ENCODE measurements around the gene WNT3A.
"Not testable (repeated sequence)": the region's sequence is repeated elsewhere in the genome, so short reads cannot be mapped to it uniquely, and the experiment has no call there.

The WNT3A gene

DNA sequence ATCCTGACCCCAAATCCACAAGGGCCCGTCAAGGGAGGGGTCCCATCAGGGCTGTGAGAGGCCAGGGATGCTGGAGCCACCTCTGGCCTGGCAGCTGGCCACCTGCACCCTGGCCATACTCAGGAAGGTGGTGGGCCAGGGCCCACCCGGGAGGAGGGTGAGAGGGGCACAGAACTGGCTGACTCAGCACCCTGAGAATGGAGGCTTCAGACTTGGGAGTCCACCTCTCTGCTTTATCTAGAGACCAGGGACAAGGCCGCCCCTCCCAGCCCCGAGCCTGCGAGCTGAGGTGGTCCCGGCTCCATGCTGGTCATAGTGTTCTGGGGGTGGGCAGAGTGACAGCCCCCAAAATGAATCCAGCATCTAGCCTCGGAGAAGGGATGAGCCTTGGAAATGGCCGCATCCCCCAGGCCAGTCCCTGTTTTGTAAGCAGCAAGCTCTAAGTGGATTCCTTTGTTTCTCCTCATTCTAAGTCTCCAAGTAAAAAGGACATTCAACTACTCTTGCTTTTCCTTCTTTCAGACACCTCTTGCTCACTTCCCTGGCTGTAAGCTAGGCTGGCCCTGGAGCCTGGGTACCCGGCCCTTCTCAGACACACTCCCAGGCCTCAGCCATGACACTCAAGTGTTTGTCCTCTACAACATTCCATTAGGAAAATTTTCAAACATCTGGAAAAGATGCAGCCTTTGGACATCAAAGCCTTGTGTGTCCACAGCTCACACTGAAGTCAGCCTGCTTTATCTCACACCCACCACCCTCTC is 12.3 kb downstream of the WNT3A start:
- ATAC-seq, result no peak
- TF ChIP-seq, protein P1, sequence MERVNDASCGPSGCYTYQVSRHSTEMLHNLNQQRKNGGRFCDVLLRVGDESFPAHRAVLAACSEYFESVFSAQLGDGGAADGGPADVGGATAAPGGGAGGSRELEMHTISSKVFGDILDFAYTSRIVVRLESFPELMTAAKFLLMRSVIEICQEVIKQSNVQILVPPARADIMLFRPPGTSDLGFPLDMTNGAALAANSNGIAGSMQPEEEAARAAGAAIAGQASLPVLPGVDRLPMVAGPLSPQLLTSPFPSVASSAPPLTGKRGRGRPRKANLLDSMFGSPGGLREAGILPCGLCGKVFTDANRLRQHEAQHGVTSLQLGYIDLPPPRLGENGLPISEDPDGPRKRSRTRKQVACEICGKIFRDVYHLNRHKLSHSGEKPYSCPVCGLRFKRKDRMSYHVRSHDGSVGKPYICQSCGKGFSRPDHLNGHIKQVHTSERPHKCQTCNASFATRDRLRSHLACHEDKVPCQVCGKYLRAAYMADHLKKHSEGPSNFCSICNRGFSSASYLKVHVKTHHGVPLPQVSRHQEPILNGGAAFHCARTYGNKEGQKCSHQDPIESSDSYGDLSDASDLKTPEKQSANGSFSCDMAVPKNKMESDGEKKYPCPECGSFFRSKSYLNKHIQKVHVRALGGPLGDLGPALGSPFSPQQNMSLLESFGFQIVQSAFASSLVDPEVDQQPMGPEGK (CRISPR knock-in tag; IDR thresholded peaks at IDR 0.05; ENCODE audit: borderline replicate concordance), result no peak
- TF ChIP-seq ESRRG (CRISPR knock-in tag; IDR thresholded peaks at IDR 0.05) (no peak), TOX (CRISPR knock-in tag; IDR thresholded peaks at IDR 0.05; ENCODE audit: borderline replicate concordance) (no peak), ZNF70 (CRISPR knock-in tag; IDR thresholded peaks at IDR 0.05) (no peak), OSR1 (CRISPR knock-in tag; IDR thresholded peaks at IDR 0.05) (no peak), CSDC2 (CRISPR knock-in tag; IDR thresholded peaks at IDR 0.05) (no peak), SNAI2 (CRISPR knock-in tag; IDR thresholded peaks at IDR 0.05) (no peak), ZFP30 (CRISPR knock-in tag; IDR thresholded peaks at IDR 0.05) (no peak), ZFP3 (CRISPR knock-in tag; IDR thresholded peaks at IDR 0.05) (no peak), BACH2 (CRISPR knock-in tag; IDR thresholded peaks at IDR 0.05; ENCODE audit: borderline replicate concordance) (no peak)
- TF ChIP-seq, protein P2, sequence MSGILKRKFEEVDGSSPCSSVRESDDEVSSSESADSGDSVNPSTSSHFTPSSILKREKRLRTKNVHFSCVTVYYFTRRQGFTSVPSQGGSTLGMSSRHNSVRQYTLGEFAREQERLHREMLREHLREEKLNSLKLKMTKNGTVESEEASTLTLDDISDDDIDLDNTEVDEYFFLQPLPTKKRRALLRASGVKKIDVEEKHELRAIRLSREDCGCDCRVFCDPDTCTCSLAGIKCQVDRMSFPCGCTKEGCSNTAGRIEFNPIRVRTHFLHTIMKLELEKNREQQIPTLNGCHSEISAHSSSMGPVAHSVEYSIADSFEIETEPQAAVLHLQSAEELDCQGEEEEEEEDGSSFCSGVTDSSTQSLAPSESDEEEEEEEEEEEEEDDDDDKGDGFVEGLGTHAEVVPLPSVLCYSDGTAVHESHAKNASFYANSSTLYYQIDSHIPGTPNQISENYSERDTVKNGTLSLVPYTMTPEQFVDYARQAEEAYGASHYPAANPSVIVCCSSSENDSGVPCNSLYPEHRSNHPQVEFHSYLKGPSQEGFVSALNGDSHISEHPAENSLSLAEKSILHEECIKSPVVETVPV (CRISPR knock-in tag; IDR thresholded peaks at IDR 0.05), result no peak
- TF ChIP-seq, protein P3, sequence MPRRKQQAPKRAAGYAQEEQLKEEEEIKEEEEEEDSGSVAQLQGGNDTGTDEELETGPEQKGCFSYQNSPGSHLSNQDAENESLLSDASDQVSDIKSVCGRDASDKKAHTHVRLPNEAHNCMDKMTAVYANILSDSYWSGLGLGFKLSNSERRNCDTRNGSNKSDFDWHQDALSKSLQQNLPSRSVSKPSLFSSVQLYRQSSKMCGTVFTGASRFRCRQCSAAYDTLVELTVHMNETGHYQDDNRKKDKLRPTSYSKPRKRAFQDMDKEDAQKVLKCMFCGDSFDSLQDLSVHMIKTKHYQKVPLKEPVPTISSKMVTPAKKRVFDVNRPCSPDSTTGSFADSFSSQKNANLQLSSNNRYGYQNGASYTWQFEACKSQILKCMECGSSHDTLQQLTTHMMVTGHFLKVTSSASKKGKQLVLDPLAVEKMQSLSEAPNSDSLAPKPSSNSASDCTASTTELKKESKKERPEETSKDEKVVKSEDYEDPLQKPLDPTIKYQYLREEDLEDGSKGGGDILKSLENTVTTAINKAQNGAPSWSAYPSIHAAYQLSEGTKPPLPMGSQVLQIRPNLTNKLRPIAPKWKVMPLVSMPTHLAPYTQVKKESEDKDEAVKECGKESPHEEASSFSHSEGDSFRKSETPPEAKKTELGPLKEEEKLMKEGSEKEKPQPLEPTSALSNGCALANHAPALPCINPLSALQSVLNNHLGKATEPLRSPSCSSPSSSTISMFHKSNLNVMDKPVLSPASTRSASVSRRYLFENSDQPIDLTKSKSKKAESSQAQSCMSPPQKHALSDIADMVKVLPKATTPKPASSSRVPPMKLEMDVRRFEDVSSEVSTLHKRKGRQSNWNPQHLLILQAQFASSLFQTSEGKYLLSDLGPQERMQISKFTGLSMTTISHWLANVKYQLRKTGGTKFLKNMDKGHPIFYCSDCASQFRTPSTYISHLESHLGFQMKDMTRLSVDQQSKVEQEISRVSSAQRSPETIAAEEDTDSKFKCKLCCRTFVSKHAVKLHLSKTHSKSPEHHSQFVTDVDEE (CRISPR knock-in tag; IDR thresholded peaks at IDR 0.05), result no peak
- TF ChIP-seq, protein P4, sequence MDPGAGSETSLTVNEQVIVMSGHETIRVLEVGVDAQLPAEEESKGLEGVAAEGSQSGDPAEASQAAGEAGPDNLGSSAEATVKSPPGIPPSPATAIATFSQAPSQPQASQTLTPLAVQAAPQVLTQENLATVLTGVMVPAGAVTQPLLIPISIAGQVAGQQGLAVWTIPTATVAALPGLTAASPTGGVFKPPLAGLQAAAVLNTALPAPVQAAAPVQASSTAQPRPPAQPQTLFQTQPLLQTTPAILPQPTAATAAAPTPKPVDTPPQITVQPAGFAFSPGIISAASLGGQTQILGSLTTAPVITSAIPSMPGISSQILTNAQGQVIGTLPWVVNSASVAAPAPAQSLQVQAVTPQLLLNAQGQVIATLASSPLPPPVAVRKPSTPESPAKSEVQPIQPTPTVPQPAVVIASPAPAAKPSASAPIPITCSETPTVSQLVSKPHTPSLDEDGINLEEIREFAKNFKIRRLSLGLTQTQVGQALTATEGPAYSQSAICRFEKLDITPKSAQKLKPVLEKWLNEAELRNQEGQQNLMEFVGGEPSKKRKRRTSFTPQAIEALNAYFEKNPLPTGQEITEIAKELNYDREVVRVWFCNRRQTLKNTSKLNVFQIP (CRISPR knock-in tag; IDR thresholded peaks at IDR 0.05; ENCODE audit: borderline replicate concordance, low read depth), result no peak
- TF ChIP-seq, protein P5, sequence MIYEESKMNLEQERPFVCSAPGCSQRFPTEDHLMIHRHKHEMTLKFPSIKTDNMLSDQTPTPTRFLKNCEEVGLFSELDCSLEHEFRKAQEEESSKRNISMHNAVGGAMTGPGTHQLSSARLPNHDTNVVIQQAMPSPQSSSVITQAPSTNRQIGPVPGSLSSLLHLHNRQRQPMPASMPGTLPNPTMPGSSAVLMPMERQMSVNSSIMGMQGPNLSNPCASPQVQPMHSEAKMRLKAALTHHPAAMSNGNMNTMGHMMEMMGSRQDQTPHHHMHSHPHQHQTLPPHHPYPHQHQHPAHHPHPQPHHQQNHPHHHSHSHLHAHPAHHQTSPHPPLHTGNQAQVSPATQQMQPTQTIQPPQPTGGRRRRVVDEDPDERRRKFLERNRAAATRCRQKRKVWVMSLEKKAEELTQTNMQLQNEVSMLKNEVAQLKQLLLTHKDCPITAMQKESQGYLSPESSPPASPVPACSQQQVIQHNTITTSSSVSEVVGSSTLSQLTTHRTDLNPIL (CRISPR knock-in tag; IDR thresholded peaks at IDR 0.05; ENCODE audit: low read depth), result no peak

DNA sequence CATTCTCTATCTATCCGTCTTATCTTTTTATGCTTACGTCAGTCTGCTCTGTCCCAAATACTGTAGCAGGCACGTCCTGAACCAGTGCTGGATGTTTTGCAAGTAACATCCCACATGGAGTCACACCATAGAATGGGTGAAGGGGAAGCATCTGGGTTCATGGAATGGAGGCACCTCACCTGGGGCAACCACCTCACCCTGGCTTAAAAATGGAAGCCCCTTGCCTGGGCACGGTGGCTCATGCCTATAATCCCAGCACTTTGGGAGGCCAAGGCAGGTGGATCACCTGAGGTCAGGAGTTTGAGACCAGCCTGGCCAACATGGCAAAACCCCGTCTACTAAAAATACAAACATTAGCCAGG is 12.9 kb downstream of the WNT3A start:
- ATAC-seq, result not testable (repeated sequence)

DNA sequence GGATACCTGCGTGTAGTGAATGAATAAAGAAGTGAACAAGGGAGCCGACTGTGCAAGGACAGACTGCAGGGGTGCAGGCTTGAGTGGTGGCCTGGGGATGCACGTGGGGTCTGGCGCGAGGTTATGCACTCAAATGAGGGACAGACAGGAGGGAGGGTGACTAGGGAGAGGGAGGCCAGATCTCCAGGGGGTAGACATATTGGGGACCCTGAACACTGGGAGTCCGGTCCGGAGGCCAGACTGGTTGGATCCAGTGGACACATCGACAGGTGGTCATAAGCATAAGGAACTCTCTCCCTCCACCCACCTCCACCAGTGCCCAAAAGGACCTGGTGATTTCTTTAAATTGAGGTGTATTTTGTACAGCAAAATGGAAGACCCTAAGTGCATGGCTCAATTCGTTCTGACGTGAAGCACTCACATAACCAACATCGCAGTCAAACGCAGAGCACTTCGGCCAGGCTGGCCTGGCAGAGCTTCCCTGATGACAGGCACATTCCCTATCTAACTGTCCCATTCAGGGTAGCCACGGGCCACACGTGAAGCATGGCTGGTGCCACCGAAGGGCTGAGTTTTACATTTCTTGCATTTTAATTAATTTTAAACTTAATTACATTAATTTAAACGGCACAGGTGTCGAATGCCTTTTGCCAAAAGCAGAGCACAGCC is 14.0 kb downstream of the WNT3A start:
- TF ChIP-seq ISL1 (CRISPR knock-in tag; IDR thresholded peaks at IDR 0.05), result no peak
- TF ChIP-seq, protein P1 (CRISPR knock-in tag; IDR thresholded peaks at IDR 0.05; ENCODE audit: borderline replicate concordance), result no peak
- TF ChIP-seq PPARA (CRISPR knock-in tag; IDR thresholded peaks at IDR 0.05; ENCODE audit: borderline replicate concordance), result no peak
- no peak for TF ChIP-seq CSDC2 (CRISPR knock-in tag; IDR thresholded peaks at IDR 0.05)
- TF ChIP-seq, protein P5 (CRISPR knock-in tag; IDR thresholded peaks at IDR 0.05; ENCODE audit: low read depth), result no peak
- TF ChIP-seq ZNF565 (CRISPR knock-in tag; conservative IDR thresholded peaks at IDR 0.05; ENCODE audit: low read depth), result no peak
- TF ChIP-seq, protein P2 (CRISPR knock-in tag; IDR thresholded peaks at IDR 0.05), result no peak
- TF ChIP-seq GLIS3 (CRISPR knock-in tag; IDR thresholded peaks at IDR 0.05), result no peak
- no peak for TF ChIP-seq ZFP30 (CRISPR knock-in tag; IDR thresholded peaks at IDR 0.05)
- TF ChIP-seq SNAI2 (CRISPR knock-in tag; IDR thresholded peaks at IDR 0.05), result no peak
- no peak for ATAC-seq
